Nucleus accumbens (tissue), 56 donors: ENCODE data around the gene ACVR1B.

Experiments used
- DNase-seq, 56 donors: peaks; one replicate each; lab custom pipeline; 2025; lab: John Stamatoyannopoulos, UW

The ACVR1B gene

DNA sequence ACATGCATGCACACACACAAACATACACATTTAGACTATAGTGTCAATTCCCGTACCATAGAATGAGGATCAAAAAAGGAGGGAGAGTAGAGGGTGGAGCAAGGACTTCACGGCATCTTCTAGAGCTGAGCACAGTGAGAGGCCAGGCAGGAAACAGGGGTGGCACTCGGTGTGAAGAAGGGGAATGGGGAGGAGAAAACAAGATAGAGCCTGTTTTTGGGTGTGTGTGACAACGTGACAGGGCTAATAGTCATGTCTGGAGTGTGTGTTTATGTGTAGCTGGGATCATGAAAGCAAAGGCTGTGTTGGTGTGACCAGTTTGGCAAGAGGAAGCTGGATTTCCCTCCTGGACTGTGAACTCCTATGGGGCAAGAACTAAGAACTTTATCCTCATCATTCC lies 9.9 kb upstream of the ACVR1B start:
- no peak for DNase-seq

DNA sequence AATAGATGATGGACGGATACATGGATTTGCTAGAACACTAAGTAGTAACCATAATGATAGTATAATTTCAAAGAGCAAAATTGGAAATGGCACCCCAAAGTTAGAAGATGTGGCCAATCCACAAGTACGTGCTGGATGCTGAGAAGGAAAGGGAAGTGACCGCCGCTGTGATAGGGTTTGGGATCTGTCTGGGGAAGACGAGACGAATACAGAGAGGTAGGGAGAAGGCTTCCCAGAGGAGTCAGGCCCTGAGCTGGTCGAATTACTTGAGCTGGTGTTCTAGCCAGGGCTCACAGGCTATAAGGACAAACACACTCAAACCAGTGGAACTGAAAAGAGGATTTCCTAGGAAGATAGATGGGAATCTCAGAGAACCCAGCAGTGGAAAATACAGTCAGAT lies 9.4 kb upstream of the ACVR1B start:
- no peak for DNase-seq

DNA sequence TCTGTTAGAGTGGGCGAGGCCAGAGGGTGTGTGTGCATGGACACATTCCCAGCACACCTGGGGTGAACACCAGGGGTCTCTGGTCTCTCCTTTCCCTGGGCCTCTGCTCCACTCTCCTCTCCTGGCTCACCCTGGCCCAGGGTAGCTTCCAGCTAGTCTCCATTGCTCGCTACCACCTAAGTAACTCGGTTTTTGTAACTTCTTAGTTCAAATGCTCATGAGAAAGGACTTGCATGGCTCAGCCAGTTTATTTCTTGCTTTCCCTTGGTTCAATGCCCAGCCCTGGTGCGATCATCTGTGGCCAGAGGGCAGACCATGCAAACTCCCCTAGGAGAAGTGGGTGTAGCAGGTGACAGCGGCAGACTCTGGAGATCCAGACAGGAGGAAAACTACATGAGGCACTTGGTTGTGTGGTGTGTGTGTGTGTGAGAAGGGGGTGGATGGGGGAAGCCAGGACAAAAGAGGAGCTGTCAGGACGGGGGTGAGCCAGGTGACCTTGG lies 8.9 kb upstream of the ACVR1B start:
- no peak for DNase-seq

DNA sequence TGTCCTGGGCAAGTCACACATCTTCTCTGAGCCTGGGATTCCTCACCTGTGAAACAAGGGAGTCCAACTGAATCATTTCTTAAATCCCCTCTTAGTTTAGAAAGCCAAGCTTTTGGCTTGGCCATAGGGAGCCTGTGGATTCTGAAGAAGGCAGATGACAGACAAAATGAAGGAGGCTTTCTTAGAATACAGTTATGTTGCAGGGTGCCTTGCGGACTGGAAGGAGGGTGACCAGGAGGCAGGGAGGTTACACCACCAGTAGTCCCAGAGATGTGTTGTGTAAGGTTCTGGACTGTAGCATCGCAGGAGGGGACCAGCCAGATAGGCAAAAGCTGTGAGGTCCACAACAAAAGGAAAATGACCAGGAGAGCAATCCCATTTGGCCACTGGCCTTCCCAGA lies 8.2 kb upstream of the ACVR1B start:
- DNase-seq = no peak

DNA sequence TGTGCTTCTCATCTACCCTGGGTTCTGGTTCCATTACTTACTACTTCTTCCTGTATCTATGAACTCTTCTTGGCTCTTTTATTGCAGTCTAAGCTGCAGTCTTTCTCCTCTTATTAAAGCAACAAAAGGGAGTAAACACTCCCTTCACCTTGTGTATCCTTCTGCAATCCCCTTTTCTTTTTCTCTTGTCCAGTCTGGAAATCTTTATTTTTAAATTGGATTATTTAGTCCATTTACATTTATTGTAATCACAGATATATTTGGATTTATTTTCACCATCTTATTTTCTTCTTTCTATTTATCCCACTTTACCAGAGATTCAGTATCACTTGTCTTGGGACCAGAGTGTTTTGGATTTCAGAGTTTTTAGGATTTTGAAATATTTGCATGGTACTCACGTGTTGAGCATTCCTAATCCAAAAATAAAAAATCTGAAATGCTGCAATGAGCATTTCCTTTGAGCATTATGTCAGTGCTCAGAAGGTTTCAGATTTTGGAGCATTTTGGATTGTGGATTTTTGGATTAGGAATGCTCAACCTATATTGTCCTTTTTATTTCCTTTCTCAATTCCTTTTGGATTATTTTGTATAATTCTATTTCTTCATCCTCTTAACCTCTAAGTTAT lies 6.8 kb upstream of the ACVR1B start:
- DNase-seq = no peak

DNA sequence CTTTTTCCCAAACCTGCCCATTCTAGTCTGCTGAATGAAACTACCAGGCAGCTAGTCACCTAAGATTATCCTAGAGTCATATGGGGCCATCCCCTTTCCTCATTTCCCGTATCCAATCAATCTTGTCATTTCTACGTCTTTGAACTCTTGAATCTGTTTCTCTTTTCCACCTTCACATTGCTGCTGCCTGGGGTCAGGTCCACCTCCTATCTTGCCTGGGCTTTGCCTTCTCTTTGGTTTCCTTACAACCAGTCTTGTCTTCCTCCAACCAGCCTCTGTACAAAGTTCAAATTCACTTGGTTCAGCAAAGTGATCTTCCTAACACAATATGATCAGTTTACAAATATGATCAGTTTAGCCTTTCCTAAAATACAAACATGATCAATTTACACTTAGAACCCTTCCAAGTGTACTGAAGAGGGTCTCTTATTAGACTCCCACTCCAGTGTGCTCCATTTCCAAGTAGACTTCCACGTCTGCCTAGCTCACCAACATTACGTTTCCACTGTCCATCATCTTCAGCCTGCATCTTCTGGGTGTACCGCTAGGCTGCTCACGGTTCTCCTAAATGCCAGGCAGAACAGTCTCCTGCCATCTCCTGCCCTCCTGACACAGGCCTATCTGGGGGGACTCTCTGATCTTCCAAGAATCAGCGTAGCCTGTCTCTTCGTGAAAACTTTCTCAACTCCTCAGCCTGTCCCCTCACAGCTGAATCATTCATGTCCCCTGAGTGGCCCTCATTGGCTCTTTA lies 4.1 kb upstream of the ACVR1B start:
- DNase-seq = no peak

DNA sequence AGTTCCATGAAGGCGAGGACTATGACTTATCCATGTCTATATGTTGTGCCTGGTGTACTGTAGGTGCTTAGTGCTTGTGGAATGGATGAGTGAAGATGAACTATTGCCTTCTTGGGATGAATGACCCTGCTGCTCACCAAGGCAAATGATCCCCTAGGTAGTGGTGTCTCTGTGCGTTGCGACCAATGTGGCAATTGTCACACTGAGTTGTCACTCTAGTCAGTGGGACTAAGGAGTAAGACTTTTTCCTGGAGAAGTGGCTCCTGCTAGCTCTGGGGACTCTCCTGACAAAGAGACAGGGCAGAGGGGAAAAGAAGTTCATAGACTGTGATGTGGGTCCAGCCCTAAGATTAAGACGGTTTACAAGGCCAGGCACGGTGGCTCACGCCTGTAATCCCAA lies 3.4 kb upstream of the ACVR1B start:
- DNase-seq = no peak

DNA sequence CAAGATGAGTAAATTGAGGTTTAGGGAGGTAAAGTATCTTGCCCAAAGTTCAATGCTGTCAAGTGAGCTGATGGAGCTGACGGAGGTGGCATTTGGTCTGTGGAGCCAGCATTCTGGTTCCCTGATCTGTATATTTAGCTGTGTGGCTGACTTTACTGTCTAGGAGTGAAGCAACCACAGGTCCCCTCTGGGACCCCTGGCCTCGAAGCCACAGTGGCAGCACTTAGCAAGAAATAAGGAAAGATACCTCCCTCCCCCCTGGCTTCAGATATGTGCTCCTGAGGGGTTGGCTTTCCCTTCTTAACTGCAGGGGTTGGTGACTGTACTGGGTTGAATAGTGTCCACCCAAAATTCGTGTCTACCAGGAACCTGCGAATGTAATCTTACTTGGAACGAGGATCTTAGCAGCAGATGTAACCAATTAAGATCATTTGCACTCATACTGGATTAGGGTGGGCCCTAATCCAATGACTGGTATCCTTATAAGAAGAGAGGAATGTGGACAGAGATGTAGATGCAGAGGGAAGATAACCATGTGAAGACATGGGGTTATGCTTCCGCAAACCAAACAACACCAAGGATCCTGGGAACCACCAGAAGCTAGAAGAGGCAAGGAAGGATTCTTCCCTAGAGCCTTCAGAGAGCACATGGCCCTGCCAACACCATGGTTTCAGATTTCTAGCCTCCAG lies 2.0 kb upstream of the ACVR1B start:
- no peak for DNase-seq

DNA sequence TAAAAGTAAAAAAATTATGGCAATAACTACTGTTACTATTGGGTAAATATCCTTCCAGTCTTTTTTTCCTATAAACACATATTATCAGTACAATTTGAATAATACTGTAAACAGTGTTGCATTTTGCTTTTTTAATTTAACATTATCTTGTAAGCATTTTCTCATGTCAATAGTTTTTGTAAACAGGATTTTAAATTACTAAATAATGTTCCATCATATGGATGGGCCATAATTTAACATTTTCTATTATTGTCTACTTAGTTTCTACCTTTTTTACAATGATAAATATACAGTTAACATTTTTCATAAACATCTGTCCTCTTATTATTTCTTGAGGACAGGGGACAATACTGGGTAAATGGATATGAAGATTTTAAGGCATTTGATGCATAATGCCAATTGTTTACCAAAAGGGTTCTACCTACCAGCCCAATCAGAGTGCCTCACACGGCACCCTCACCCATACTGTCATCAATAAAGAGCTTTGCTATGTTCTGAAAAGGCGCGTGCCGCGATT lies 759 bp upstream of the ACVR1B start:
- DNase-seq = no peak

DNA sequence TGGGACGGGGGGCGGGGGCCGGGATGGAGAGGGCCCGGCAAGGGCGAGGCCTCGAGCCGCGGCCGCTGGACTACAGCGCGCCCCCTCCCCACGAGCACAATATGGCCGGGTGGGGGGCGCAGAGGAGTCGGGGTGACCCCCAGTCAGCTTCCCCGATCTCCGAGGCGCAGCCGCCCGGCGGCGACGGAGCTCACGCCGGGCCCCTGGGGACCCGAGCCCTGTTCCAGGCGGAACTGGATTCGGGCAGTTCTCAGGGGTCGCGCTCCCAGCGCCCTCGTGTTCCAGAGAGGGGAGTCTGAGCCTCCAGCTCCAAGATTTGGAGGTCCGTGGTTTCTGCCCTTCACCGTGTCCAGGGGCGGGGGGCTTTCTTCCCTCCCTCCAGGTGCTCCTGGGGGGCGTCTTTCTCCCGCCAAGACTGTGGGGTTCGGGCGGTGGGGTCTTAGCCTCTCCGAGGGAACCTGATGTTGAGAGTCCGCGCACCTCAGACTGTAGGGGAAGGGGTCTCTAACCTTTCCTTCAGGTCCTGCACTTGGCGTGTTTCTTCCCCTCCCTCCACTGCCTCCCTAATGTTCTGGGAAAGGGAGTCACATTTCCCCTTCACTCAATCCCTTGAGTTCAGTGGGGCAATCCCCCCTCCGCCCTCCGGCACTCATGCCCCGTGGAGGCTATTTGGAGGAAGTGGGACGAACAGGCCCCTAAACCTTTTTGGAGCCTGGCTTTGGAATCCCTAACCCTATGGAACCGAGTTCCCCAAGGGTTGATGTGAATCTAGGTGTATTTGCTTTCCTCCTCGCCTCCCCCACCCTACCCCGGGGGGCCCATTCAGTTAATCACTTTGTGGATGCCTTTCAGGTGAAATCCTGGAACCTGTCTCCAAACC lies 584 bp downstream of the ACVR1B start:
- peak in 8 of 56 donors; percentile 17 to 52 (median 28) for DNase-seq

DNA sequence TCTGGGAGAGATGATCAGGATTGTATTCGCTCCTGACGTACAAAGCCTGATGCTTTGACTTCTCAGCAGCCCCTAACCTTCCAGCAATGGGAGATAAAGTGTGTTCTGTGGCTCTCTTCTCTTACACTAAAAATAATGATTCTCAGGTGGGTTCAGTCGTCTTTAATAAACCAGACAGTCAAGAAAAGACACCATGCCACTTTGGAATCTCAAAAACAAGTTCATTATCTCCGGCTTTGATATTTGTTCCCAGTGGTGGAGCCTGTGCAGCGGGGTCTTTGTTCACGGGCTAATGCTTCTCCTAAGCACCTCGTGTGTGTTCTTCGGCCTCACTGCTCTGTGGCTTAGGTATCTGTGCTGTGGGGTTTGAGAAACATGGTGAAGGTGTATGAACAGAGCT lies 1.6 kb downstream of the ACVR1B start:
- peak in 2 of 56 donors; percentile 8 to 33 for DNase-seq

DNA sequence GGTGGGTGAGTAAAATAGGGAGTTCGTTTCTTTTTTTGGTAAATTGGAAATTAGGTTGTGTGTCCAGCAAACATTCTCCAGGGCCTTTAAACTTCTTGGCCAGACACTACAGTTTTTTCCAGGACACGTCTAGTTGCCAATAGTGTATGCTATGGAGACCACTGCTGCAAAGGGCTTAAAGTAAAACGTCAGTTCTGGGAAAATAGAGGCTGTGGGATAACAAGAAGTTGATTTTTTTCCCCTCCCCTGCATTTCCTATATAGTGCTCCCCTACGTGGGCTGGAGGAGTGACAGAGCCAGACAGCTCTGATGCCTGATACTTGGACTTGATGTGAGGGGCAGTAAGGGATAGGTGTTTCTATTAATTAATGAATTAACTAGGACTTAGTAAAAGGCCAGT lies 2.4 kb downstream of the ACVR1B start:
- no peak for DNase-seq

DNA sequence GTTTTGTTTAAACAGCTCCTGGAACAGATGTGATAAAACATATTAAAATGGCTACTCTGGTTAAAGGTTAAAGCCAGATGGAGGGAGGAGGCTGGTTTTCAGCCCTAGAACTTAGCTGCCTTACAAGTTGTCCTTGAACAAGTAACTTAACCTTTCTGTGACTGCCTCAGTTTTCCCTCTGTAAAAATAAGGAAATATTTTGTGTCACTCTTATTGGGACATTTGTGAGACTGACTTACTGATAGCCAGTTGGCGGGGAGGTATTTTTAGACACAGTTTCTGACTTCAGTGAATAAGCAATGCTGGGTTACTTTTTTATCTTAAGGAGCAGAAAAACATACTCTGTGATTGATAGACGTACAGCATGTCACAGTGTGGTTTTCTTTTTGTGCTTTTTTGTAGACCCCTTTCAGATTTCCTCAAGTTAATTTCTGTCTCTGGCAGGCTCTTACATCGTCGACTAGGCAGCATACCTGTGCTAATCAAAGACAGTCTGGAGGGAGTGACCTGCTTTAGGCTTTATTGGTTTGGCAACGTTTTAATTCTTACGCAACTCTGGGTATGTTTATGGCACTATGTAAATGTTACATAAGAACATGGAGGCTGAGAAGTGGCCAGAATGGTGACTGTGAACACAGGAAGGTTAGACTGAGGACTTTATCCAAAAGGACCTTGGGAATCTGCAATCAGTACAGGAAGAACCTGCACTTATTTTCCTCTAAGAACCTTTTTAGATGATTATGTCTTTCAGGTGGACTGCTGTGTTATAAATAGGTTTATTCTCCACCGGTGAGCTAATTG lies 3.3 kb downstream of the ACVR1B start:
- no peak for DNase-seq

DNA sequence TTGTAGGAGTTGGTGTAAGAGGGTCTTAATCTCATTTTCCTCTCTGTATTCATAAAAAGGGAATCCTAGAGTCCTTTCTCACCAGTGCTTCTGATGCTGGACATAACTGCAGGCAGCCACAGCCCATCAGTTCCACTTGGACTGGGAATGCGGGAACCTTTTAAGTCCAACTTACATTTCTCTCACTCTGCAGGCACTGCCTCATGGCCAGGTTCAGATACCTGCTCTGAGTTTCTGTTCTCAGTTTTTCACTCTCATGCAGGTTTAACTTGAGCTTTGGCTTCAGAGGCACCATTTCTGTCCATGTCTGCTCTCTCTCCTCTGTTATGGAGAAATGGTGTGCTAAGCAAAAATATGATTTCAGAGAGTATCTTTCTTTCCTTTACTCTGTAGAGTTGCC lies 4.2 kb downstream of the ACVR1B start:
- DNase-seq = no peak

DNA sequence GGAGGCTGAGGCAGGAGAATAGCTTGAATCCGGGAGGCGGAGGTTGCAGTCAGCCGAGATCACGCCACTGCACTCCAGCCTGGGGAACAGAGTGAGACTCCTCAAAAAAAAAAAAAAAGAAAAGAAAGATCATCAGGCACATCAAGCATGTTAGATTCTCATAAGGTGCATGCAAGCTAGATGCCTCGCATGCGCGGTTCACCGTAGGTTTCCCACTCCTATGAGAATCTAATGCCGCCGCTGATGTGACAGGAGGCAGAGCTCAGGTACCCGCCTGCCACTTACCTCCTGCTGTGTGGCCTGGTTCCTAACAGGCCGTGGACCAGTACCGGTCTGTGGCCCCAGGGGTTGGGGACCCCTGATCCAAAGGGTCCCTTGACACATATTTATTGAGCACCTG lies 7.0 kb downstream of the ACVR1B start:
- DNase-seq = no peak

DNA sequence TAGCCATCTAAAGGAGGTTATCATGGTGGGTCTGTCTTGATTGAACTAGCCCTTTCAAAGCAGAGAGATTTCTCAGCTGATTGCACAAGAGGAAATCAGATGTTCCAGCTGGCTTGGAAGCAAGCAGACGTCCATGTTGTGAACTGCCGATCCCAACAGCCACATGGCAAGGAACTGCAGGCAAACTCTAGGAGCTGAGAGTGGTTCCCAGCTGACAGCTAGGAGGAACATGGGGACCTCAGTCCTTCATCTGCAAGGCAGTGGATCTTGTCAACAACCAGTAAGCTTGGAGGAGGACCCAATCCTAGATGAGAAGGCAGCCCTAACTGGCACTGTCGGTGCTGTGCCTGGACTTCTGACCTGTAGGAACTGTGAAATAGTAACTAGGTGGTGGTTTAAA lies 7.7 kb downstream of the ACVR1B start:
- no peak for DNase-seq

DNA sequence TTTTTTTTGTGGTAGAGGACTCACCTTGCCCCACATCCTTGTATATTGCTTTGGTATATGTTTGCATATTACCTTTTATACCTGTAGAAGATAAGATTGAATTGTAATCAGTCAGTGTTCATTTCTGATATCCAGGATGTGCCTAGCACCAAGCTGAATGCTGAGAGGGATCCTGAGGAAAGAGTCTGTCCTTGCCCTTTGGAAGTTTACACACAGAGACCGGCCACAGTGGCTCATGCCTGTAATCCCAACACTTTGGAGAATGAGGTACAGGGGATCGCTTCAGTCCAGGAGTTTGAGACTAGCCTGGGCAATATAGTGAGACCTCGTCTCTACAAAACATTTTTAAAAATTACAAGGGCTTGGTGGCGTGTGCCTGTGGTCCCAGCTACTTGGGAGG lies 8.4 kb downstream of the ACVR1B start:
- DNase-seq = no peak

DNA sequence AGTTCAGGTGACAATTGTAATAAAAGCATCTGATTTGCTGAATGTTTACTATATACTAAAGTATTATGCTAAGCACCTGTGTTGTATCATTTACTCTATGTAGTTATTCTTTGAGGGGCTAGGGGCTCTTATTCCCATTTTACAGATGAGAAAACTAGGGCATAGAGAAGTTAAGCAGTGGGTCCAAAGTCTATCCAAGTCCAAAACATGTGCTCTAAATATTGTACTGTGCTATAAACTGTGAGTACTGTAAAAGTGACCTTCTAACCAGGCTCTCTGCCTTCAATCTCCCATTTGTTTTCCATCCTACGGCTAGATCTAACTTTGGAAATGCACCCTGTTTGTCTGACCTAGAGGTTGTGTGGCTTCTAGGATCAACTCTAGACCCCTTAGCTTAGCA lies 9.0 kb downstream of the ACVR1B start:
- no peak for DNase-seq

DNA sequence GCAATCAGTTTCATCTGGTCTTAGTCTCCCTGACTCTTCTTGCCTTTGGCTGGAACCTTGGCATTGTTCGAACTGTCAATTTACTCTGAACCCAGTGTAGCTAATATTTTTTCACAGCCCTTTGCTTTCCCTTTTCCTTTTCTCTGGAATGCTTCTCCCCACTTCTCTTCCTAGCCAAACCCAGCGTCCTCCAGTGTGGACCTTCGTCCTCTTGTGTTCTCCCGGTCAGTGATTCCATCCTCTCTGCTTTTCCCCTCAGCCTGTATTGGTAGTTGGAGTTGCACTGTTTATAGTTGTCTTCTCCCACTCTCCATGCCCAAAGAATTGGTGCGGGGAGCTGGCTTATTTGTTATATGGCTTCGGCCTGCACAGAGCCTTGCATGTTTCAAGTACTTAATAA lies 9.4 kb downstream of the ACVR1B start:
- DNase-seq = no peak

DNA sequence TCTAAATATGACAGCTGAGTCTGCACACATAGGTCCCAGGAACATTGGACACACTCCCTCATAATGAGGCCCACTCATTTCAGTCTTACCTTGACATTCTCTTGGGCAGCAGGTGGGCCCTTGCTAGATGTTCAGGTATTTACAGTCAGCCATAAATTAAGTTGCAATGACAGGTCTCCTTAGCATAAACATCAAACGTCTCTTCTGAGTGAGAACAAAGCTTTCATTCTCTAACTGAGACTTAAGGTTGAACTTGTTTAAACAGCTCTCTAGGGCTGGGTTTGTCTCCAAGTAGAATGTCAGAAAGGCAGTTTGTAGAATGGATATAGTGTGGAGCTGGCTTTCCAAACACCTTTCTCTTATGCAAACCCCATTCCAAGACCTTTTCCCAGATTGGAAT lies 10.3 kb downstream of the ACVR1B start:
- DNase-seq = no peak
